Smooth muscle cell (in vitro differentiated cells): ENCODE data around the gene ATP2B3. TPM values are rescaled to one million over a fixed set of nuclear protein-coding genes. Genes with fewer than 3 reads are reported as not detected.

Source experiments
- DNase-seq: peaks from one replicate; lab custom pipeline; 2025; ENCODE audit not compliant: unreplicated experiment; lab: John Stamatoyannopoulos, UW
- H2AFZ ChIP-seq: fragments of 200-600 bp; sonication (generic); 2 replicates; pipeline ENCODE4 v1.6.0; 2016; ENCODE audit warnings: antibody characterized with exemption, low read depth, mild to moderate bottlenecking
- H3F3A ChIP-seq: fragments of 200-600 bp; sonication (generic); 2 replicates; pipeline ENCODE4 v1.6.0; 2017; ENCODE audit warnings: antibody characterized with exemption, low read depth
- H3K27ac ChIP-seq: fragments of 200-600 bp; sonication (generic); 2 replicates; pipeline ENCODE4 v1.5.1; 2016; ENCODE audit warnings: low read depth, mild to moderate bottlenecking
- H3K27me3 ChIP-seq: fragments of 200-600 bp; sonication (generic); 2 replicates; pipeline ENCODE4 v1.6.1; 2016; ENCODE audit warnings: low read depth, mild to moderate bottlenecking
- H3K36me3 ChIP-seq: fragments of 200-600 bp; sonication (generic); 2 replicates; pipeline ENCODE4 v1.5.1; 2016; ENCODE audit warnings: low read depth
- H3K4me1 ChIP-seq: fragments of 200-600 bp; sonication (generic); 2 replicates; pipeline ENCODE4 v1.5.1; 2016; ENCODE audit warnings: low read depth
- H3K4me2 ChIP-seq: fragments of 200-600 bp; sonication (generic); 2 replicates; pipeline ENCODE4 v1.6.0; 2016; ENCODE audit warnings: mild to moderate bottlenecking
- H3K4me3 ChIP-seq: fragments of 200-600 bp; sonication (generic); 2 replicates; pipeline ENCODE4 v1.5.1; 2016; ENCODE audit warnings: mild to moderate bottlenecking
- H3K79me2 ChIP-seq: fragments of 200-600 bp; sonication (generic); 2 replicates; pipeline ENCODE4 v1.6.0; 2016; ENCODE audit warnings: low read depth, mild to moderate bottlenecking
- H3K9ac ChIP-seq: fragments of 200-600 bp; sonication (generic); 2 replicates; pipeline ENCODE4 v1.6.0; 2016; ENCODE audit warnings: low read depth
- H3K9me3 ChIP-seq: fragments of 200-600 bp; sonication (generic); replicated peaks from 2 replicates; pipeline ENCODE4 v1.5.1; 2016; ENCODE audit warnings: low read depth
- H4K20me1 ChIP-seq: fragments of 200-600 bp; sonication (generic); 2 replicates; pipeline ENCODE4 v1.6.0; 2016; ENCODE audit warnings: low read depth
- WGBS: methylation state at CpG from one replicate; pipeline ENCODE4 v1.1.7; 2016; ENCODE audit warnings: low lambda C conversion rate; 5-methylcytosine and 5-hydroxymethylcytosine counted together
- polyA plus RNA-seq: library from polyadenylated mRNA; unstranded; fragments of >200 nt; fragmentation: Nextera tagmentation; extraction: Ambion mirVana; gene quantifications from 2 replicates; pipeline ENCODE4 v1.2.1, GENCODE V29; 2016
- total RNA-seq: library from RNA; depleted of rRNA; stranded (reverse); fragments of >200 nt; gene quantifications from 2 replicates; pipeline ENCODE4 v1.2.3, GENCODE V29; 2014
- TF ChIP-seq, protein P1 (sequence below): fragments of 200-600 bp; sonication (generic); IDR thresholded peaks from 2 replicates; pipeline ENCODE4 v1.5.1; 2017; ENCODE audit warnings: borderline replicate concordance, mild to moderate bottlenecking, antibody characterized with exemption; ENCODE audit not compliant: insufficient read depth, poor library complexity, severe bottlenecking

ATP2B3 gene
- total and polyA plus RNA-seq, 2 experiments from 2014 or later, result 0.05 to 0.22 TPM

DNA sequence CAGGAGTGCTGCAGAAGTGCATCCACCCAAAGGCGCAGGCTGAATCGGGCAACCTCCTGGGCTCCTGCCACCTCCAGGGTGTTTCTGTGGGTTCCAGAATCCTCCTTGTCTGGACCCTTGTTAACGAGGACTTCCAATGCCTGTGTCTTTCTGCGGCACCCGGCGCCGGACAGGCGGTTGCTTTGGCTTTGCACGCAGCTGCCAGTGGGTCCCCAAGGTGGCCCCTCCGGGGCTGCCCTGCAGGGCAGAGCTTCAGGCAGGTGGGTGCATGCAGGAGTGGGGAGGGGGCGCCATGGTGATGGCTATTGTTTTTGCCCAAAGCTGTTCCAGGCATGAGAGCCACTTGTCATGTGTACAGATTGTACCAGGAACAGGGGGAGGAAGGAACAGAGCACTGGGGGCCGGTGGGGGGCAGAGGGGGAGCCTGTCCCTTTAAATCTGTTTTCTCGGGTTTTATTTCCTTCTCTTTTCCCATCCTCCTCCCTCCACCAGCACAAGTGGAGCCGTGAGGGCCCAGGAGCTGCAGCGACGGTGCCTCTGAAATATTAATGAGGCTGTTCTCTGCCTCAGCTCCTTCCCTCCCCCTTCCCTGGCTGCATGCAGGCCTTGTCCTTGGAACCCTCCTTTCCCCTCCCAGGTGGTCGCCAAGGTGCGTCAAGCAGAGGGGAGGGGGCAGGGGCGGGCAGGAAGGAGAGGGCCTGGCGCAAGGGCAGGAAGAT is 13.1 kb downstream of the ATP2B3 start:
- TF ChIP-seq, protein P1, sequence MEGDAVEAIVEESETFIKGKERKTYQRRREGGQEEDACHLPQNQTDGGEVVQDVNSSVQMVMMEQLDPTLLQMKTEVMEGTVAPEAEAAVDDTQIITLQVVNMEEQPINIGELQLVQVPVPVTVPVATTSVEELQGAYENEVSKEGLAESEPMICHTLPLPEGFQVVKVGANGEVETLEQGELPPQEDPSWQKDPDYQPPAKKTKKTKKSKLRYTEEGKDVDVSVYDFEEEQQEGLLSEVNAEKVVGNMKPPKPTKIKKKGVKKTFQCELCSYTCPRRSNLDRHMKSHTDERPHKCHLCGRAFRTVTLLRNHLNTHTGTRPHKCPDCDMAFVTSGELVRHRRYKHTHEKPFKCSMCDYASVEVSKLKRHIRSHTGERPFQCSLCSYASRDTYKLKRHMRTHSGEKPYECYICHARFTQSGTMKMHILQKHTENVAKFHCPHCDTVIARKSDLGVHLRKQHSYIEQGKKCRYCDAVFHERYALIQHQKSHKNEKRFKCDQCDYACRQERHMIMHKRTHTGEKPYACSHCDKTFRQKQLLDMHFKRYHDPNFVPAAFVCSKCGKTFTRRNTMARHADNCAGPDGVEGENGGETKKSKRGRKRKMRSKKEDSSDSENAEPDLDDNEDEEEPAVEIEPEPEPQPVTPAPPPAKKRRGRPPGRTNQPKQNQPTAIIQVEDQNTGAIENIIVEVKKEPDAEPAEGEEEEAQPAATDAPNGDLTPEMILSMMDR, result no peak
- no peaks in the 10 kb centered on the region for H3K27me3 ChIP-seq
- no peaks in the 10 kb centered on the region for H4K20me1 ChIP-seq
- WGBS, result 83% methylated on average over 20 of the region's 20 CpGs
- H3K4me1 ChIP-seq, result no peaks in the 10 kb centered on the region
- no peak for DNase-seq
- H3F3A ChIP-seq, result no peaks in the 10 kb centered on the region
- H3K27ac ChIP-seq, result no peak overlapping the region
- H2AFZ ChIP-seq, result no peak overlapping the region
- H3K9me3 ChIP-seq, result no peaks in the 10 kb centered on the region
- no peak overlapping the region for H3K4me3 ChIP-seq
- H3K79me2 ChIP-seq, result no peaks in the 10 kb centered on the region
- H3K4me2 ChIP-seq, result no peak overlapping the region
- H3K9ac ChIP-seq, result no peak overlapping the region
- H3K36me3 ChIP-seq, result no peaks in the 10 kb centered on the region

DNA sequence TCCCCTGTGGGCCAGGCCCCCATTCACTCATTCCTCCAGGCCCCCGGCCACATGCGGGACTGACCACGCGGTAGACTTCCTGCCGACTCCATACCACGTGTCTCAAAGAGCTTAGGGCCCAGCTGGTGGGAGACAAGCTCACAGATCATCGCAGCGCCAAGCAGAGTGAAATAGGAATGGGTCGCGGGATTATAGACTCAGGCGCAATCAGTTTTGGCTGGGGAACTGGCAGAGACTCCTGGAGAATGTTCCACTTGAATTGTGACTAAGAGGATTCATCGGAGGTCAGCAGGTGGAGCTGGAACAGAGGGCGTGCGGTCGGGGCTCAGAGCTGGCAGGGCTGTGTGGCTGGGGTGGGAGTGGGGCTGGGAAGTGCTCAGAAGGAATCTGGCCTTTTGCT is 15.6 kb downstream of the ATP2B3 start:
- H3K4me1 ChIP-seq, result no peaks in the 10 kb centered on the region
- TF ChIP-seq, protein P1, result no peak
- no peak overlapping the region for H3K27ac ChIP-seq
- WGBS, result 87% methylated on average over 15 of the region's 15 CpGs
- no peak overlapping the region for H3K4me3 ChIP-seq
- H3K27me3 ChIP-seq, result no peaks in the 10 kb centered on the region
- no peak overlapping the region for H3K4me2 ChIP-seq
- H3F3A ChIP-seq, result no peaks in the 10 kb centered on the region
- no peaks in the 10 kb centered on the region for H3K36me3 ChIP-seq
- no peaks in the 10 kb centered on the region for H3K79me2 ChIP-seq
- no peak overlapping the region for H3K9ac ChIP-seq
- no peaks in the 10 kb centered on the region for H4K20me1 ChIP-seq
- H3K9me3 ChIP-seq, result no peaks in the 10 kb centered on the region
- H2AFZ ChIP-seq, result no peak overlapping the region
- no peak for DNase-seq

DNA sequence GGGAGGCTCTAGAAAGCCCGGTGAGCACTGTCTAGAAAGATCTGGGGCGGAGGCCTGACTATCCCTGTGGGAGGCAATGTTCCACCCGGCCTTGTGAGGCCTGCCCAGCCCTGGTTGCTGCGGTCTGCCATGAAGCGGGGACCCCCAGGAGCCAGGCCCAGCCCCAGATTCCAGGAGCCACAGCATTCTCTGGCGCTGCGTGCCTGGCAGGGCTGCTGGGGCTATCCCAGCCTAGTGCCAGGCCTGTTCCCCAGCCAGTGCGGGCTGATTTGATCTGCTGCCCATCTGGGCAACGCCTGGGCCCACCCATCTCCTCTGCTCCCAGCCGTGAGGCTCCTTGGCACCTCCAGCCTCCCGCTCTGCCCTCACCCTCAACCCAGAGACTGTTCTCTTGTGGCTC is 19.6 kb downstream of the ATP2B3 start:
- Histone ChIP-seq H2AFZ (no peak overlapping the region), H3F3A (no peaks in the 10 kb centered on the region), H3K27me3 (no peaks in the 10 kb centered on the region), H4K20me1 (no peaks in the 10 kb centered on the region), H3K27ac (no peak overlapping the region), H3K9ac (no peak overlapping the region), H3K36me3 (no peaks in the 10 kb centered on the region), H3K79me2 (no peaks in the 10 kb centered on the region), H3K4me3 (no peak overlapping the region), H3K4me2 (no peak overlapping the region), H3K4me1 (no peaks in the 10 kb centered on the region), H3K9me3 (no peaks in the 10 kb centered on the region)
- TF ChIP-seq, protein P1, result no peak
- no peak for DNase-seq
- whole genome bisulfite sequencing, result 88% methylated on average over 11 of the region's 11 CpGs

DNA sequence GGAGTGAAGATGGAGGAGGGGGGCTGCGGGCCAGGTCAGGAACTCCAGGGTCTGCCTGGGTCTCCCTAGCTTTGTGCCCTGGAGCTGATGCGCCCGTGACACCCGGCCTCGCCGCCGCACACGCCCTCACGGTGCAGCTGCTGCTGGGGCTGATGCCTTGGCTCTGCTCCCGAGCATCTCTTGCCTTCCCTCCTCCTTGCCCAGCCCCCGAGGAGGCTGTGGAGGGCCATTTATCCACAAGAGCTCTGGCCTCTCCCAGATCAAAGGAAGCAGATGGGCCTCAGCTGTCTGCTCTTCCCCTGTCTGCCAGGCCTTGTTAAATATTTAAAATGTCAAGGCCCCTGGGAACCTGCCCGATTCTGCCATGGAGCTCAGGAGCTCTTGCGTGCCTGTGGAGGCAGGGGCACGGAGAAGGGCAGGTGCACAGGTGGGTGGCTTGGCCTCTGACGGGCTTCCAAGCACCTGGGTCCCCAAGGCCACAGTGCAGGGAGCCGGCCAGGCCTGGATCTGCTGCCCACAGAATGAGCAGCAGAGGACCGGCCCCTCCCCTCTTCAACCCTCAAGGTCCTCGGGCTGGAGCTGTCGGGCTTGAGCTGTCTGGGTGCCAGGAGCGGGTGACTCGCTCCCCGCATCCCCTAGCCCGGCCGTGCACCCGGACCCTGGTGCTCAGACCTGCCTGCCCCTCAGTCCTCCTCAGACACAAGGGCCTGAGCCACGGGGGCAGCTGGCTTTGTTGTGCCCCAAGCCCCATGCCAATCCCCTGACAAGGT is 20.3 kb downstream of the ATP2B3 start:
- WGBS, result 87% methylated on average over 24 of the region's 26 CpGs
- no peak overlapping the region for H3K9ac ChIP-seq

More for the DNA sequence above, 20.3 kb downstream of the ATP2B3 start:
- no peaks in the 10 kb centered on the region for H3K4me1 ChIP-seq
- no peaks in the 10 kb centered on the region for H3K27me3 ChIP-seq
- H4K20me1 ChIP-seq, result no peaks in the 10 kb centered on the region
- H3K9me3 ChIP-seq, result no peaks in the 10 kb centered on the region
- no peaks in the 10 kb centered on the region for H3F3A ChIP-seq
- H3K79me2 ChIP-seq, result no peaks in the 10 kb centered on the region
- no peak overlapping the region for H2AFZ ChIP-seq
- no peak overlapping the region for H3K27ac ChIP-seq
- H3K4me2 ChIP-seq, result no peak overlapping the region
- no peak overlapping the region for H3K4me3 ChIP-seq
- no peak for DNase-seq
- TF ChIP-seq, protein P1, result no peak
- no peaks in the 10 kb centered on the region for H3K36me3 ChIP-seq
